ENCODE data around the gene MYL11.

MYL11 gene

DNA sequence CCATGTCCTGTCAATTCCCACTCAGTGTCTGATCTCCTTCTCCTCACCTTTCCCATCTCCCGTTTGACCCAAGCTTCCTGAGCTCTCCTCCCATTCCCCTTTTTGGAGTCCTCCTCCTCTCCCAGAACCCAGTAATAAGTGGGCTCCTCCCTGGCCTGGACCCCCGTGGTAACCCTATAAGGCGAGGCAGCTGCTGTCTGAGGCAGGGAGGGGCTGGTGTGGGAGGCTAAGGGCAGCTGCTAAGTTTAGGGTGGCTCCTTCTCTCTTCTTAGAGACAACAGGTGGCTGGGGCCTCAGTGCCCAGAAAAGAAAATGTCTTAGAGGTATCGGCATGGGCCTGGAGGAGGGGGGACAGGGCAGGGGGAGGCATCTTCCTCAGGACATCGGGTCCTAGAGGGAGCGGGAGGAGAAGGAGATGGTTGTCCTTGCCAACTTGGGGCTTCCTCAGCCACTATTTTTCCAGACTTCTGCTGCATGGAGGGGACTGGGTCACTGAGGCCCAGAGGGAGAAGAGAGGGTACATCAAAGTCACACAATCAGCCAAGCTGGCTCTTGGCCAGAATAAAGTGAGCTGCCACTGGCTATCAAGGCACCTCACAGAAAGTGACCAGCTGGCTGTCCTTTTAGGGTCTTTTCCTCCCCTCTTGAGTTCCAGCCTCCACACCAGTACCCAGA, 2.4 kb upstream of the MYL11 start:
- H3K27me3 Mint-ChIP-seq: no peaks in the 10 kb centered on the region
- peaks cover 32% of the 10 kb centered on the region for H3K4me1 Mint-ChIP-seq (ENCODE audit: low read depth)

GRCh38 chr16:30372725-30373124, 1.9 kb upstream of the MYL11 start:
- no peak for DNase-seq
- Mint-ChIP-seq H3K27me3 (no peaks in the 10 kb centered on the region), H3K36me3 (ENCODE audit: low read depth) (peaks cover 22% of the 10 kb centered on the region), H3K27ac (peak overlapping the region; percentile 96), H3K9me3 (no peaks in the 10 kb centered on the region), H3K4me3 (no peak overlapping the region), H3K4me1 (ENCODE audit: low read depth) (peaks cover 32% of the 10 kb centered on the region)

More for the DNA sequence above, 2.4 kb upstream of the MYL11 start:
- H3K4me3 Mint-ChIP-seq: peak overlapping the region; percentile 84
- H3K9me3 Mint-ChIP-seq: no peaks in the 10 kb centered on the region
- DNase-seq: no peak
- peak overlapping the region; percentile 96 for H3K27ac Mint-ChIP-seq
- H3K36me3 Mint-ChIP-seq (ENCODE audit: low read depth): peaks cover 23% of the 10 kb centered on the region

DNA sequence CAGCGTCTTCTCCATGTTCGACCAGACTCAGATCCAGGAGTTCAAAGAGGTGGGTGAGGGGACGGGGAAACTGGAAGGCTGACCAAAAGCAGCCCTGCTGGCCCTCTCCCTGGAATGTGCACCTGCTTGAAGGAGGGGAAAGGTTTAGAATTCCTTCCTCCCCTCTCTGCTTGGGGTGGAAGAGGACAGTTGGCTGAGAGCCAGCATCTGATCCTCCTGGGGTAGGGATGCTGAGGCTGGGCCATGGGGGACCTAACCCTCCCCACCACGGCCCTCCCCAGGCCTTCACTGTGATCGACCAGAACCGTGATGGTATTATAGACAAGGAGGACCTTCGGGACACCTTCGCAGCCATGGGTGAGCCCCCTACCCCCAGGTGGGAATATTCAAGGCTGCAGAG, 1.3 kb downstream of the MYL11 start:
- Mint-ChIP-seq H3K4me1 (ENCODE audit: low read depth) (peaks cover 46% of the 10 kb centered on the region), H3K27me3 (no peaks in the 10 kb centered on the region), H3K36me3 (ENCODE audit: low read depth) (peaks cover 33% of the 10 kb centered on the region), H3K27ac (peak overlapping the region; percentile 100), H3K4me3 (no peak overlapping the region), H3K9me3 (no peaks in the 10 kb centered on the region)
- no peak for DNase-seq

GRCh38 chr16:30376461-30376902, 1.9 kb downstream of the MYL11 start:
- H3K4me1 Mint-ChIP-seq (ENCODE audit: low read depth): peaks cover 46% of the 10 kb centered on the region
- H3K27ac Mint-ChIP-seq: peak overlapping the region; percentile 100
- DNase-seq: no peak
- H3K36me3 Mint-ChIP-seq (ENCODE audit: low read depth): peaks cover 40% of the 10 kb centered on the region
- H3K27me3 Mint-ChIP-seq: no peaks in the 10 kb centered on the region
- H3K4me3 Mint-ChIP-seq: peak overlapping the region; percentile 98
- no peaks in the 10 kb centered on the region for H3K9me3 Mint-ChIP-seq

DNA sequence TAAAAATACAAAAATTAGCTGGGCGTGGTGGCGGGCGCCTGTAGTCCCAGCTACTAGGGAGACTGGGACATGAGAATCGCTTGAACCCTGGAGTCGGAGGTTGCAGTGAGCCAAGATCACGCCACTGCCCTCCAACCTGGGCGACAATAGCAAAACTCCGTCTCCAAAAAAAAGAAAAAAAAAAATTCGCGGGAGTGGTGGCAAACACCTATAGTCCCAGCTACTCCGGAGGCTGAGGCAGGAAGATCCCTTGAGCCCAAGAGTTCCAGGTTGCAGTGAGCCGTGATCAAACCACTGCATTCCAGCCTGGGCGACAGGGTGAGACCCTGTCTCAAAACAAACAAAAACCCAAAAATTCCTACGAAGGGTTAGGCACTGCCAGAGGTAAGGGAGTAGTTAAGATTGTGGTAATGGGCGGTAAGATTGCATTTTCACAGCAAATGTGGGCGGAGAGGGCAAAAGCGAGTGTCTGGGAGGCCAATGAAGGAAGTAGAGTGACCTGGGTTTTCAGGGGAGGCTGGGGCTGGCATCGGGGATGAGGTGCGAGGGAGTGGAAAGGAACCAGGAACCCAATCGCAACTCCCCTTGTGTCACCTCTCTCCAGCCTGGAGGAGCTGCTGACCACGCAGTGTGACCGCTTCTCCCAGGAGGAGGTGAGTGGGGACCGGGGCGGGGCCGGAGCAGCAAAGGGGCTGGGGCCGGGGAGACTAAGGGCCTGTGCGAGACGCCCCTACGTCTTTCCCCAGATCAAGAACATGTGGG, 2.6 kb downstream of the MYL11 start:
- H3K9me3 Mint-ChIP-seq: no peaks in the 10 kb centered on the region
- H3K27me3 Mint-ChIP-seq: no peaks in the 10 kb centered on the region
- H3K36me3 Mint-ChIP-seq (ENCODE audit: low read depth): peaks cover 46% of the 10 kb centered on the region
- no peak for DNase-seq
- peak overlapping the region; percentile 98 for H3K4me3 Mint-ChIP-seq
- H3K4me1 Mint-ChIP-seq (ENCODE audit: low read depth): peaks cover 44% of the 10 kb centered on the region
- H3K27ac Mint-ChIP-seq: peak overlapping the region; percentile 100

DNA sequence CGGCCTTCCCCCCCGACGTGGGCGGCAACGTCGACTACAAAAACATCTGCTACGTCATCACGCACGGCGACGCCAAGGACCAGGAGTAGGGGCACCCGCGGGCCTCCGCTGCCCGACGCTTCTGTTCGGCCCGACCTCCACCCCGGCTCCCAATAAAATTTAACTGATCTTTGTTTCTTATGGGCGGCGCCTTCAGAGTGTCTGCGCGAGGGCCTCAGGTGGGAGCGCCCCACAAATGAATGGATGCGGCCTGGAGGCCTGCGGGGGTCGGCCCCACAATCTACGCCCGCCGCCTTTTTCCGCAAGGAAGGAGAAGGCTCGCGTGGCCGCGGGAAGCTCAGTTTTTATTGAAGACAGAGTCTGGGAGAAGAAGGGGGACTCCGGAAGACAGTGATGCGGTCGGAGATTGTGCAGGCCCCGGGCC, 3.2 kb downstream of the MYL11 start:
- peak overlapping the region; percentile 98 for H3K4me3 Mint-ChIP-seq
- no peaks in the 10 kb centered on the region for H3K9me3 Mint-ChIP-seq
- peaks cover 48% of the 10 kb centered on the region for H3K4me1 Mint-ChIP-seq (ENCODE audit: low read depth)
- peaks cover 48% of the 10 kb centered on the region for H3K36me3 Mint-ChIP-seq (ENCODE audit: low read depth)
- peak overlapping the region; percentile 100 for H3K27ac Mint-ChIP-seq
- peak; percentile 87 for DNase-seq
- no peaks in the 10 kb centered on the region for H3K27me3 Mint-ChIP-seq

DNA sequence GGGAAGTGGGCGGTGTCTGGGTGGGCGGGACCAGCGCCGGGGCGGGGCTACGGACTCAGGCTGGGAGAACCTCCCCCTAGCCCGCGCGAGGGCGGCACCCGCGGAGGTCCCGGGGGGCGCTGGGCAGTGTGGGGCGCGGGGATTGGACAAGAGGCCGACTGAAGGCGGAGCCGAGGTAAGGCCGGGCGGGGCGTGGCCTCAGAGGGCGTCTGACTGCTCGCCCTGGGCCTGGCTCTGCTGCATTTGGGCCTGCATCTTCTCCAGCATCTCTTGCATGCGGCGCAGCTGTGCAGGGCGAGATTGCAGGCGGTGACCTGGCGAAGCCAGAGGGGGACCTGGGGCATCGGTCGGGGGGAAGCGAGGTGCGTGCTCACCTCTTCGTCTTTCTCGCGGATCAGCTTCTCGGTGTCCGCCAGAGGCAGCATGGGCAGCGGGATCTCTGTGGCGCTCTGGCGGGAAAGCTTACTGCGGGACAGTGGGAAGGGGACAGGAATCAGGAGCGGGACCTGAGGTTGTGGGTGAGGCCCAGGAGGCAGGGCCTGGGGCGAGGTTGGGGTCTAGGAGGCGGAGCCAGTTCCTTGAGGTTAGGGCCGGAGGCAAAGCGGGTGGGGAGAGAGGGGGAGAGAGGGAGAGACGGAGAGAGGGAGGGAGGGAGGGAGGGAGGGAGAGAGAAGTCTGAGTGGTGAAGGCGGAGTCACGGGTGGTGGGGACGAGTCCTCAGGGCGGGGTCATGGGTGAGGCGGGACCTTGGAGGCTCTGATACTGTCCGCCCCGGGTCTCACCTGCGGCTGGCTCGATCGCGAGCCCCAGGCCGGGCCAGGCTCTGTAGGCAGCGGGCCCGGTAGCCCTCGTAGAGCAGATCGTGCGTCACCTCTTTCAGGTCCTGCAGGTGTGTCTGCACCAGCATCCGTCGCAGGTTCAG, 3.9 kb downstream of the MYL11 start:
- peaks cover 48% of the 10 kb centered on the region for H3K36me3 Mint-ChIP-seq (ENCODE audit: low read depth)
- H3K4me1 Mint-ChIP-seq (ENCODE audit: low read depth): peaks cover 54% of the 10 kb centered on the region

GRCh38 chr16:30379158-30379783, 4.7 kb downstream of the MYL11 start:
- Mint-ChIP-seq H3K27ac (peak overlapping the region; percentile 100), H3K4me3 (peak overlapping the region; percentile 98), H3K9me3 (no peaks in the 10 kb centered on the region), H3K36me3 (ENCODE audit: low read depth) (peaks cover 50% of the 10 kb centered on the region), H3K27me3 (no peaks in the 10 kb centered on the region), H3K4me1 (ENCODE audit: low read depth) (peaks cover 57% of the 10 kb centered on the region)
- DNase-seq: no peak

More for the DNA sequence above, 3.9 kb downstream of the MYL11 start:
- H3K27ac Mint-ChIP-seq: peak overlapping the region; percentile 100
- no peaks in the 10 kb centered on the region for H3K9me3 Mint-ChIP-seq
- peak overlapping the region; percentile 98 for H3K4me3 Mint-ChIP-seq
- no peaks in the 10 kb centered on the region for H3K27me3 Mint-ChIP-seq
- peak; percentile 100 for DNase-seq

- Mint-ChIP-seq H3K4me1 (ENCODE audit: low read depth) (peaks cover 59% of the 10 kb centered on the region), H3K27me3 (no peaks in the 10 kb centered on the region), H3K4me3 (peak overlapping the region; percentile 98), H3K9me3 (no peaks in the 10 kb centered on the region), H3K36me3 (ENCODE audit: low read depth) (peaks cover 50% of the 10 kb centered on the region), H3K27ac (peak overlapping the region; percentile 100)
- DNase-seq: no peak
Measured at GRCh38 chr16:30380072-30380802, 5.6 kb downstream of the MYL11 start.

DNA sequence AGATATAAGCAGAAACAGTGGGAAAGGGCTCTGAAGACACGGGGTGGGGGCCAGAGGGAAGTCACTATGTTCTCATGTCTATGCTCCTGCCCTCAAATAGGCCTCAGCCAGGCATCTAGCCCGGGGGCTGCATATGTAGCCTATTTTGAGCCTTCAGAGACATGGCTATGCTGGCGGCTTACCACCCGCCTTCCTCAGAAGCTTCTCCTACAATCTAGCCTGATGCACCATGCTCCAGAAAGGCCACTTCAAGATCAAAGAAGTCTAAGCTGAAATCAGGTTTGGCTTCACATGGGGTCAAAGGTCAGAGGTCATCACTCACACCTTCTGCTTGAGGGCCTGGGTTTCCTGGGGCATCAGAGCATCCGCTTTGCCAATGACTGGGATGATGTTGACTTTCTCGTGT, 6.2 kb downstream of the MYL11 start:
- no peaks in the 10 kb centered on the region for H3K27me3 Mint-ChIP-seq
- no peak for DNase-seq
- peaks cover 59% of the 10 kb centered on the region for H3K4me1 Mint-ChIP-seq (ENCODE audit: low read depth)
- H3K27ac Mint-ChIP-seq: peak overlapping the region; percentile 93
- H3K9me3 Mint-ChIP-seq: no peaks in the 10 kb centered on the region
- peaks cover 50% of the 10 kb centered on the region for H3K36me3 Mint-ChIP-seq (ENCODE audit: low read depth)
- peak overlapping the region; percentile 90 for H3K4me3 Mint-ChIP-seq

GRCh38 chr16:30381291-30382041, 6.9 kb downstream of the MYL11 start:
- no peaks in the 10 kb centered on the region for H3K27me3 Mint-ChIP-seq
- H3K27ac Mint-ChIP-seq: peak overlapping the region; percentile 93
- H3K4me1 Mint-ChIP-seq (ENCODE audit: low read depth): peaks cover 59% of the 10 kb centered on the region
- peak overlapping the region; percentile 90 for H3K4me3 Mint-ChIP-seq
- peaks cover 50% of the 10 kb centered on the region for H3K36me3 Mint-ChIP-seq (ENCODE audit: low read depth)
- no peaks in the 10 kb centered on the region for H3K9me3 Mint-ChIP-seq
- no peak for DNase-seq

DNA sequence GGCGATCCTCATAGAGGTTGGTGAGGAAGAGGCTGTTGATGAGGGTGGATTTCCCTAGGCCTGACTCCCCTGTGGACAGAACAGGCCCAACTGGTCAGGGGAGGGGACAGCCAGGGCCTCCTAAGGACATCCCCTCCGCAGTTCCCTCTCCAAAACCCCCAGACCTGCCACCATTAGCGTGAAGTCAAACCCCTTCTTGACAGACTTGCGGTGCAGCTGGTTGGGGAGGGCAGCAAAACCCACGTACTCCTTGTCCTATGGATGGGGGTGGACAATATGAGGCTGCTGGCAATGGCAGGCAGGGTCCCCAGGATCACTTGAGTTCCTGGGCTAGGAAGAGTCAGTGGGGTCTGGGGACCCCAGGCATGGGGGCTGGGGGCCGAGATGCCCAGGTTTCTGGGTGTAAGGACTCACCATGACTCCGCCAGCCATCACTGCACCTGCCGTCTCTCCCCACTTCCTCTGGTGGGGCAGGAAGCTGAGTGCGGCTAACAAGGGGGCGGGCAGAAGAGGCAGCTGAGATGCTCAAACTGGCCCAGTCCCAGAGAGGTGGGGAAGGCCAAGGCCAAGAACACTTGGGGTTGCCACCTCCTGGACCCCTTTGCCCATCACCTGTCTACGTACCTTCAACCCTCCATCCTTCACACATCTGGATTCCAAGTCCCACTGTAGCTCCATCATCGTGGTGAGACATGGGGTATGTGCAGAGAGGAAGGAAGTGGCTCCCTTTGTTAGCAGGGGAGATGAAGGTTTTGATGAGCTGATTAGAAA, 7.7 kb downstream of the MYL11 start, which contains the start of gene SEPTIN1:
Gene SEPTIN1, minus strand, starts transcription at position 451 of the 771 bp plus-strand sequence. Its CDS starts 19 bp downstream, at position 432.
- Mint-ChIP-seq H3K36me3 (ENCODE audit: low read depth) (peaks cover 48% of the 10 kb centered on the region), H3K9me3 (no peaks in the 10 kb centered on the region), H3K4me1 (ENCODE audit: low read depth) (peaks cover 55% of the 10 kb centered on the region), H3K4me3 (peak within 1 kb of the TSS; percentile 90), H3K27me3 (no peaks in the 10 kb centered on the region), H3K27ac (peak within 1 kb of the TSS; percentile 93)
- peak; percentile 85 for DNase-seq

All from activated T-cell treated with anti-CD3 and anti-CD28 coated beads, Interleukin-2, amount 50 U/mL, for 24 hours (primary cell).